MM.1S (cell line): Measurements from ENCODE around the gene MYLK.

Source experiments
- EZH2phosphoT487 ChIP-seq: fragments of 300-600 bp; sonication (generic); IDR thresholded peaks from 2 replicates; pipeline ENCODE4 v1.6.1; 2018; ENCODE audit warnings: antibody characterized with exemption, low read length
- TF ChIP-seq, protein P1 (sequence below): fragments of 300-600 bp; sonication (generic); IDR thresholded peaks from 2 replicates; pipeline ENCODE4 v1.5.1; 2016; ENCODE audit warnings: antibody characterized with exemption, low read length, mixed read lengths

DNA sequence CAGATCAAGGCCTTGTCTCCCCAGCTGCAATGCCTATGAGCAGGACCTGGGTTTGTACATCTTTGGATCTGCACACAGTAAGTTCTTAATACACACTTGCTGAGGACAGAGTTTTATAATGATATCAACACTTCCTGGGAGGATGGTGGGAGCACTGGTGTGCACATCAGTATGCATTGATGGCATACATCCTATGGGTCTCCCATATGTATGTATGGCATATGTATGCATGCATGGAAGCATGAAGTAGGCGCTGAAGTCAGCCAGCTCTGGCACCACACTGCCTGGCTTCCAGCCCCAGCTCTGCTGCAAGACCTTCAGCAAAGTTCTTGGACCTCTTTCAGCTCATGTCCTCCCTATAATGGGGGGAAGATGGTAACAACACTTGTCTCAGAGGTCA is 68.2 kb downstream of the MYLK start:
- TF ChIP-seq, protein P1, sequence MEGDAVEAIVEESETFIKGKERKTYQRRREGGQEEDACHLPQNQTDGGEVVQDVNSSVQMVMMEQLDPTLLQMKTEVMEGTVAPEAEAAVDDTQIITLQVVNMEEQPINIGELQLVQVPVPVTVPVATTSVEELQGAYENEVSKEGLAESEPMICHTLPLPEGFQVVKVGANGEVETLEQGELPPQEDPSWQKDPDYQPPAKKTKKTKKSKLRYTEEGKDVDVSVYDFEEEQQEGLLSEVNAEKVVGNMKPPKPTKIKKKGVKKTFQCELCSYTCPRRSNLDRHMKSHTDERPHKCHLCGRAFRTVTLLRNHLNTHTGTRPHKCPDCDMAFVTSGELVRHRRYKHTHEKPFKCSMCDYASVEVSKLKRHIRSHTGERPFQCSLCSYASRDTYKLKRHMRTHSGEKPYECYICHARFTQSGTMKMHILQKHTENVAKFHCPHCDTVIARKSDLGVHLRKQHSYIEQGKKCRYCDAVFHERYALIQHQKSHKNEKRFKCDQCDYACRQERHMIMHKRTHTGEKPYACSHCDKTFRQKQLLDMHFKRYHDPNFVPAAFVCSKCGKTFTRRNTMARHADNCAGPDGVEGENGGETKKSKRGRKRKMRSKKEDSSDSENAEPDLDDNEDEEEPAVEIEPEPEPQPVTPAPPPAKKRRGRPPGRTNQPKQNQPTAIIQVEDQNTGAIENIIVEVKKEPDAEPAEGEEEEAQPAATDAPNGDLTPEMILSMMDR = no peak
- TF ChIP-seq EZH2phosphoT487 = no peak
